ENCODE data around the gene PDK3.

- TF ChIP-seq CTCF (IDR thresholded peaks at IDR 0.05) (no peak), EP300 (IDR thresholded peaks at IDR 0.05) (no peak), POLR2A (IDR thresholded peaks at IDR 0.05) (no peak)
Observed at GRCh38 chrX:24542756-24543155, 77.7 kb downstream of the PDK3 start.

Measured in suprapubic skin (tissue), 3 donors.